Neural progenitor cell (in vitro differentiated cells): Measurements from ENCODE around the gene FAM193A. TPM values are rescaled to one million over a fixed set of nuclear protein-coding genes. Genes with fewer than 3 reads are reported as not detected.

Experiments
- DNase-seq: peaks from one replicate; pipeline ENCODE4 v3.0.0-alpha.2; 2016; ENCODE audit warnings: low spot score
- H2AFZ ChIP-seq: fragments of 200-600 bp; sonication (generic); replicated peaks from 2 replicates; pipeline ENCODE4 v1.6.1; 2016; ENCODE audit warnings: antibody characterized with exemption
- H3F3A ChIP-seq: fragments of 200-600 bp; sonication (generic); 2 replicates; pipeline ENCODE4 v1.6.1; 2016; ENCODE audit warnings: antibody characterized with exemption, low read depth
- H3K27ac ChIP-seq: fragments of 200-600 bp; sonication (generic); 2 replicates; pipeline ENCODE4 v1.5.1; 2016; ENCODE audit warnings: mild to moderate bottlenecking
- H3K27me3 ChIP-seq: fragments of 200-600 bp; sonication (generic); 2 replicates; pipeline ENCODE4 v1.6.1; 2016; ENCODE audit warnings: mild to moderate bottlenecking, moderate library complexity
- H3K36me3 ChIP-seq: fragments of 200-600 bp; sonication (generic); 2 replicates; pipeline ENCODE4 v1.5.1; 2016
- H3K4me1 ChIP-seq: fragments of 200-600 bp; sonication (generic); 2 replicates; pipeline ENCODE4 v1.6.1; 2016; ENCODE audit warnings: mixed run types
- H3K4me2 ChIP-seq: fragments of 200-600 bp; sonication (generic); 2 replicates; pipeline ENCODE4 v1.6.1; 2016
- H3K4me3 ChIP-seq: fragments of 200-600 bp; sonication (generic); 2 replicates; pipeline ENCODE4 v1.5.1; 2016
- H3K79me2 ChIP-seq: fragments of 200-600 bp; sonication (generic); 2 replicates; pipeline ENCODE4 v1.6.1; 2016; ENCODE audit warnings: low read depth
- H3K9ac ChIP-seq: fragments of 200-600 bp; sonication (generic); 2 replicates; pipeline ENCODE4 v1.6.1; 2016
- H3K9me3 ChIP-seq: fragments of 200-600 bp; sonication (generic); 2 replicates; pipeline ENCODE4 v1.5.1; 2016; ENCODE audit warnings: low read depth
- H4K20me1 ChIP-seq: fragments of 200-600 bp; sonication (generic); 2 replicates; pipeline ENCODE4 v1.6.1; 2016; ENCODE audit warnings: low read depth
- H3K27ac Mint-ChIP-seq: 3 replicates; pipeline ENCODE4 v1.8.0; 2021; ENCODE audit warnings: mixed read lengths
- H3K27me3 Mint-ChIP-seq: 2 replicates; pipeline ENCODE4 v1.8.0; 2022; ENCODE audit warnings: low read depth, mild to moderate bottlenecking, inconsistent platforms, moderate library complexity, mixed read lengths; ENCODE audit not compliant: insufficient read depth
- H3K36me3 Mint-ChIP-seq: 3 replicates; pipeline ENCODE4 v1.8.0; 2021; ENCODE audit warnings: mixed read lengths
- H3K4me1 Mint-ChIP-seq: 3 replicates; pipeline ENCODE4 v1.8.0; 2021; ENCODE audit warnings: mixed read lengths
- H3K4me3 Mint-ChIP-seq: 3 replicates; pipeline ENCODE4 v1.8.0; 2021; ENCODE audit warnings: mild to moderate bottlenecking, moderate library complexity, mixed read lengths
- H3K9me3 Mint-ChIP-seq: 3 replicates; pipeline ENCODE4 v1.8.0; 2020; ENCODE audit warnings: mixed read lengths
- EZH2 ChIP-seq: fragments of 200-600 bp; sonication (generic); IDR thresholded peaks from 2 replicates; pipeline ENCODE4 v1.6.1; 2017; ENCODE audit warnings: antibody characterized with exemption, mild to moderate bottlenecking, moderate library complexity
- EZH2phosphoT487 ChIP-seq: fragments of 200-600 bp; sonication (generic); IDR thresholded peaks from 2 replicates; pipeline ENCODE4 v1.6.1; 2017; ENCODE audit warnings: antibody characterized with exemption
- total RNA-seq: library from RNA; depleted of rRNA; stranded (reverse); fragments of >200 nt; gene quantifications from 2 replicates; pipeline ENCODE4 v1.2.3, GENCODE V29; 2015; ENCODE audit warnings: low replicate concordance
- TF ChIP-seq, protein P1 (sequence below): fragments of 200-600 bp; sonication (generic); IDR thresholded peaks from 2 replicates; pipeline ENCODE4 v1.5.1; 2017; ENCODE audit warnings: antibody characterized with exemption, mild to moderate bottlenecking

The FAM193A gene
- total RNA-seq, 1 donor from 2014 or later, result 29.1 TPM

DNA sequence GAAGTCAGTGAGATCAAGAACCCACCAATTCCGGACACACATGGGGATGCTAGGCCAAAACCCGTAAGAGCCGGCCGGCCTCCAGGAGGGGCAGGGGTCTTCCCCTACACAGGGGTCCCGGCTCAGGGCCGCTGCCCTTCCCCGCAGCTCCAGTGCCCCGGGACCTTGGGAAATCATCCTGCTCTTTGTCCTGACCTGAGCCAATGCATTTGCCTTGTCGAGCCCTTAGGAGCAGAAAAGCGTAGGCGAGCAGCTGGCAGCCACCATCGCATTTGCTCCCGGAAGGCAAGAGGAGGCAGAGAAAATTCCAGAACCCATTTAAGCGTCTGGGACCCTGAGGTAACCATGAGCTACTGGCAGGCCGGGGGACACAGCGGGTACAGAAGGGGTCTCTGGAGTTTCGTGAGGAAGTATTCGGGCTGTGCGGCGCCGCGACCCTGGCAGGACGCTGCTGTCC lies 227.1 kb downstream of the FAM193A start:
- Histone ChIP-seq H3F3A (no peaks in the 10 kb centered on the region), H4K20me1 (no peaks in the 10 kb centered on the region), H3K27ac (no peak overlapping the region), H2AFZ (peak overlapping the region; percentile 98), H3K4me3 (peak overlapping the region; percentile 37), H3K36me3 (no peaks in the 10 kb centered on the region), H3K4me1 (no peaks in the 10 kb centered on the region), H3K9me3 (no peaks in the 10 kb centered on the region), H3K27me3 (no peaks in the 10 kb centered on the region), H3K79me2 (no peaks in the 10 kb centered on the region), H3K9ac (no peak overlapping the region), H3K4me2 (peak overlapping the region; percentile 59)
- Mint-ChIP-seq H3K27ac (no peak overlapping the region), H3K36me3 (no peaks in the 10 kb centered on the region), H3K4me1 (no peaks in the 10 kb centered on the region), H3K9me3 (peaks cover 10% of the 10 kb centered on the region), H3K4me3 (no peak overlapping the region), H3K27me3 (peaks cover 4% of the 10 kb centered on the region)
- TF ChIP-seq EZH2, result no peak
- TF ChIP-seq, protein P1, sequence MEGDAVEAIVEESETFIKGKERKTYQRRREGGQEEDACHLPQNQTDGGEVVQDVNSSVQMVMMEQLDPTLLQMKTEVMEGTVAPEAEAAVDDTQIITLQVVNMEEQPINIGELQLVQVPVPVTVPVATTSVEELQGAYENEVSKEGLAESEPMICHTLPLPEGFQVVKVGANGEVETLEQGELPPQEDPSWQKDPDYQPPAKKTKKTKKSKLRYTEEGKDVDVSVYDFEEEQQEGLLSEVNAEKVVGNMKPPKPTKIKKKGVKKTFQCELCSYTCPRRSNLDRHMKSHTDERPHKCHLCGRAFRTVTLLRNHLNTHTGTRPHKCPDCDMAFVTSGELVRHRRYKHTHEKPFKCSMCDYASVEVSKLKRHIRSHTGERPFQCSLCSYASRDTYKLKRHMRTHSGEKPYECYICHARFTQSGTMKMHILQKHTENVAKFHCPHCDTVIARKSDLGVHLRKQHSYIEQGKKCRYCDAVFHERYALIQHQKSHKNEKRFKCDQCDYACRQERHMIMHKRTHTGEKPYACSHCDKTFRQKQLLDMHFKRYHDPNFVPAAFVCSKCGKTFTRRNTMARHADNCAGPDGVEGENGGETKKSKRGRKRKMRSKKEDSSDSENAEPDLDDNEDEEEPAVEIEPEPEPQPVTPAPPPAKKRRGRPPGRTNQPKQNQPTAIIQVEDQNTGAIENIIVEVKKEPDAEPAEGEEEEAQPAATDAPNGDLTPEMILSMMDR, result no peak
- TF ChIP-seq EZH2phosphoT487, result no peak
- no peak for DNase-seq

DNA sequence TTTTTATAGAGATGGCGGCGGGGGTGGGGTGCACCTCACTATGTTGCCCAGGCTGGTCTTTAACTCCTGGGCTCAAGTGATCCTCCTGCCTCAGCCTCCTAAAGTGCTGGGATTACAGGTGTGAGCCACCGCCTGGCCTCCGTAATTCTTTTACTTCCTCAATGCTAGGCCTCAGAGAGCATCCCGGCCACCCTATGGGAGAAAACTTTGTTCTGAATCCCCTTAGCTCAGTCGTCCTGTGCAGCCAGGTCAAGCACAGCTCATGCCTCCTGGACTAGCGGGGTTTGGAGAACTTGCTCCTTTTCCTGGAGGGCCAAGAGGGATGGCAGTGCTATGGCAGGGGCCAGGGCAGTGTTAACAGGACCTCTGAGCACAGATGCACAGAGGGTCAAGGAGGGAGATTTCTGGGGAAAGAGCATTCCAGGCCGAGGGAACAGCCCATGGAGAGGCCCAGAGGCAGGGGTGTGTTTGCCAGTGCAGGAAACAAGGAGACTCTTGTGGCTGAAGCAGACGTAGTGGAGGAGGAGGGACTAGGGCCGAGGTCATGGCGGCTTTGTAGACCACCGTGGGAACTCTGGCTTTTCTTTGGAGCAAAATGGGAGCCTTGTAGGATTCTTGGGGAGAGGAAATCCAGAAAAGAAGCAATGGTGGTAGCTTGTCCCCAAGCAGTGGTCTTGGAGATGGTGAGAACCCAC lies 229.5 kb downstream of the FAM193A start:
- no peaks in the 10 kb centered on the region for H3K4me1 Mint-ChIP-seq
- no peak overlapping the region for H3K4me3 Mint-ChIP-seq
- no peaks in the 10 kb centered on the region for H3K36me3 Mint-ChIP-seq
- TF ChIP-seq, protein P1, result no peak
- no peak for TF ChIP-seq EZH2phosphoT487
- TF ChIP-seq EZH2, result no peak
- Histone ChIP-seq H3K4me1 (no peaks in the 10 kb centered on the region), H3F3A (no peaks in the 10 kb centered on the region), H3K4me3 (no peak overlapping the region), H3K27me3 (no peaks in the 10 kb centered on the region), H3K4me2 (no peak overlapping the region), H3K27ac (no peak overlapping the region), H3K9ac (no peak overlapping the region), H3K36me3 (no peaks in the 10 kb centered on the region), H4K20me1 (no peaks in the 10 kb centered on the region), H3K79me2 (no peaks in the 10 kb centered on the region), H3K9me3 (no peaks in the 10 kb centered on the region), H2AFZ (no peak overlapping the region)
- H3K27me3 Mint-ChIP-seq, result peaks cover 6% of the 10 kb centered on the region
- peaks cover 14% of the 10 kb centered on the region for H3K9me3 Mint-ChIP-seq
- no peak overlapping the region for H3K27ac Mint-ChIP-seq
- DNase-seq, result no peak

DNA sequence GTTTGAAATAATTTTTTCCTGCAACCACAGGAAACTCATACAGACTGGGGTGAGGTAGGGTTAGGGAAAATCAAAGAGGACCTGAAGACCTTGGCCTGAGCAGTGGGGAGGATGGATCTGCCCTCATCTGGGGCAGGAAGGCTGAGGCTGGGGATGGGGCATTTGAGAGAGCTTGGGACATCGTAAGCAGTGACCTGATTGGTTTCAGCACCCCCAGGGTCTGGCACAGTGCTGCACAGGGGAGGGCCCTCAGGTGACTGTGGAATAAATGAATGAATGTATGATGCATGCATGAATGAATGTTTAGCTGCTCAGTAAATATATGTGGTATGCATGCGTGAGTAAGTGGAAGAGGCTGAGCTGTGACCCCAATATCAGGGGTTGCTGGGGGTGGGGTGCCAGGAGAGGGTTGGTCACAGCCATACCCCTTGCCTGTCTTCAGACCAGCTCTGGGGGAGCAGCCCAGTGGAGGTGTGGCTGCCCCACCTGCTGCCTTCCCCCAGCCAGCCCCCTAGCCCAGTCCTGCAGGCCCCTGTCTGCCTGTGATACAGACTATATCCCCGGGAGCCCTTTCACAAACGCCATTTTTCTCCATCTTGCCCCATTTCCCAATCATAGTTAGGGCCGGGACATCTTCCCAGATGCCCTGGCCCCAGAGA lies 230.7 kb downstream of the FAM193A start:
- Mint-ChIP-seq H3K4me3 (no peak overlapping the region), H3K36me3 (no peaks in the 10 kb centered on the region), H3K27me3 (peaks cover 14% of the 10 kb centered on the region), H3K27ac (no peak overlapping the region), H3K9me3 (peaks cover 14% of the 10 kb centered on the region), H3K4me1 (no peaks in the 10 kb centered on the region)
- TF ChIP-seq, protein P1, result no peak
- no peak for TF ChIP-seq EZH2
- no peak for TF ChIP-seq EZH2phosphoT487
- H3K27ac ChIP-seq, result no peak overlapping the region
- DNase-seq, result no peak
- H3K36me3 ChIP-seq, result no peaks in the 10 kb centered on the region
- H3K79me2 ChIP-seq, result no peaks in the 10 kb centered on the region
- H3K9me3 ChIP-seq, result no peaks in the 10 kb centered on the region
- H3K27me3 ChIP-seq, result no peaks in the 10 kb centered on the region
- no peaks in the 10 kb centered on the region for H3F3A ChIP-seq
- no peak overlapping the region for H3K9ac ChIP-seq
- H2AFZ ChIP-seq, result no peak overlapping the region
- H4K20me1 ChIP-seq, result no peaks in the 10 kb centered on the region
- H3K4me1 ChIP-seq, result no peaks in the 10 kb centered on the region
- H3K4me2 ChIP-seq, result no peak overlapping the region
- no peak overlapping the region for H3K4me3 ChIP-seq
